SK-N-SH (cell line): ENCODE measurements around the gene ITGA2.

Source experiments
- CHD2 ChIP-seq: fragments of 150-350 bp; IDR thresholded peaks from 2 replicates; pipeline ENCODE4 v1.6.1; 2018; ENCODE audit warnings: low read length; ENCODE audit not compliant: partially characterized antibody
- CTCF ChIP-seq: fragments of 200-600 bp; sonication (generic); IDR thresholded peaks from 2 replicates; pipeline ENCODE4 v1.6.1; 2017; ENCODE audit warnings: antibody characterized with exemption, mild to moderate bottlenecking, moderate library complexity
- ELF1 ChIP-seq: IDR thresholded peaks from 2 replicates; pipeline ENCODE4 v1.4.0; 2012
- EZH2phosphoT487 ChIP-seq: fragments of 200-600 bp; sonication (generic); IDR thresholded peaks from 2 replicates; pipeline ENCODE4 v1.6.1; 2017; ENCODE audit warnings: low read depth, mixed run types, mild to moderate bottlenecking, antibody characterized with exemption, moderate library complexity, borderline replicate concordance
- FOXM1 ChIP-seq: IDR thresholded peaks from 2 replicates; pipeline ENCODE4 v1.4.0; 2012; ENCODE audit warnings: low read depth, mild to moderate bottlenecking
- GABPA ChIP-seq: IDR thresholded peaks from 2 replicates; pipeline ENCODE4 v1.4.0; 2012; ENCODE audit warnings: low read depth, mild to moderate bottlenecking
- MXI1 ChIP-seq: IDR thresholded peaks from 2 replicates; pipeline ENCODE4 v1.6.1; 2012; ENCODE audit warnings: mild to moderate bottlenecking, low read depth, low read length, improper control_type of control experiment
- POLR2AphosphoS5 ChIP-seq: IDR thresholded peaks from 2 replicates; pipeline ENCODE4 v1.6.1; 2012; ENCODE audit warnings: low read depth, low read length
- RFX5 ChIP-seq: IDR thresholded peaks from 2 replicates; pipeline ENCODE4 v1.6.1; 2012; ENCODE audit warnings: mild to moderate bottlenecking, improper control_type of control experiment, low read length
- SIN3A ChIP-seq: IDR thresholded peaks from 2 replicates; pipeline ENCODE4 v1.6.1; 2012; ENCODE audit warnings: low read depth, mild to moderate bottlenecking, low read length, moderate library complexity, borderline replicate concordance
- SMC3 ChIP-seq: IDR thresholded peaks from 2 replicates; pipeline ENCODE4 v1.6.1; 2012; ENCODE audit warnings: low read depth, low read length, improper control_type of control experiment
- USF2 ChIP-seq: fragments of 150-350 bp; IDR thresholded peaks from 2 replicates; pipeline ENCODE4 v1.6.1; 2017; ENCODE audit warnings: antibody characterized with exemption, low read length, low read depth, borderline replicate concordance
- YY1 ChIP-seq: IDR thresholded peaks from 2 replicates; pipeline ENCODE4 v1.4.0; 2012; ENCODE audit warnings: low read depth, mild to moderate bottlenecking

GRCh38 chr5:53009816-53010215 lies 20.7 kb downstream of the ITGA2 start:
- TF ChIP-seq SMC3, result no peak
- TF ChIP-seq CTCF, result no peak
- TF ChIP-seq YY1, result no peak
- TF ChIP-seq POLR2AphosphoS5, result no peak
- no peak for TF ChIP-seq ELF1
- no peak for TF ChIP-seq SIN3A
- TF ChIP-seq RFX5, result no peak
- TF ChIP-seq EZH2phosphoT487, result no peak
- no peak for TF ChIP-seq FOXM1
- no peak for TF ChIP-seq CHD2
- TF ChIP-seq GABPA, result no peak
- TF ChIP-seq USF2, result no peak
- TF ChIP-seq MXI1, result no peak
